ENCODE measurements around the gene FOXK2.
"Not testable (repeated sequence)": the region's sequence is repeated elsewhere in the genome, so short reads cannot be mapped to it uniquely, and the experiment has no call there.

FOXK2 gene

DNA sequence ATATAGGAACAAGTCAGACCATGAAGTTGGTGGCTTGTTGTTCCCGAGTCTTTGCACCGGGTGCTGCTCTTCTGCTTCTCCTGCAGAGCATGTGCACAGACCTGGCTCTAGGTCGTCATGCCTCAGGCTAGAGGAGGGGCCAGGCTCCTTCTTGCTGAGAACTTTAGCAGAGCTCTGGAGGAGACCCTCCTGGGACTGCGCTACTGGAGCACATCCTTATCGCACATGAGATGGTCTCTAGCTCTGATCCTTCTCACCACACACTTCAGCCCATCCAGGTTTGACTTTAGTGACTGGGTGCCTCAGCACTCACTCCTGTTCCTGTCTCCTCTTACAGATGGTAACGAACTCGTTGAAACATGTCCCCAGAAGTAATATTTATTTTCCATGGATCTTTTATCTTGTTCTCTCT lies 14.9 kb downstream of the FOXK2 start:
- DNase-seq: no peak

DNA sequence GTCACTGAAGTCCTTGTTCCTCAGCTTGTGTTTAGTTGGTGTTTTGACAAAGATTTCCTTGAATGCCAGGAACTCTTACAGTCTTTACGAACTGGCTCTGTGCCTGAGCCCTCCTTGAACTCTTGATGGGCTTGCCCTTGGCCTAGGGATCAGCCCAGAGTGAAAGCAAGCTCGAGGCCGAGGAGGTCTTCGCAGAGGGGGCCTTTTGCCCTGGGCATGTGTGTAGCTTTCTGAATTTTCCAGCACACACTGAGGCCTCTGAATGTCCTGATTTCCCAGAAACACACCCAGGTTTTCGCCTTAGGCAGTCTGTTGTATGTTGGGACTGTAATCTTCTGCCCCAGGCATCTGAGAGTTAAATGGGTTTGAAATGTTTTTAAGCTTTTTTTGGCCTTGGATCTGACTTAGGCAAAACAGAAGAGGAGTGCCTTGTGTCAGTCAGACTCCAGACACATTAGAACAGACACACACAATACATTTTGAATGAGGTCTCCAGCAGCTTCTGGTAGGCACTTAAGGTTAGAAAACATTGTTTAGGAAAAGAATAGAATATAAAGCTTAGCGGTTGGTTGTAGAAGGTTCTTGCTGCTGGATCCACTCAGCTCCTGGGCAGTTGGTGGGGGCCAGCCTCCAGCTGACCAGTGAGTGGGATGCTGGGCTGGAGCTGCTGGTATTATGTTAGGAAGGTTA lies 17.1 kb downstream of the FOXK2 start:
- DNase-seq: no peak

DNA sequence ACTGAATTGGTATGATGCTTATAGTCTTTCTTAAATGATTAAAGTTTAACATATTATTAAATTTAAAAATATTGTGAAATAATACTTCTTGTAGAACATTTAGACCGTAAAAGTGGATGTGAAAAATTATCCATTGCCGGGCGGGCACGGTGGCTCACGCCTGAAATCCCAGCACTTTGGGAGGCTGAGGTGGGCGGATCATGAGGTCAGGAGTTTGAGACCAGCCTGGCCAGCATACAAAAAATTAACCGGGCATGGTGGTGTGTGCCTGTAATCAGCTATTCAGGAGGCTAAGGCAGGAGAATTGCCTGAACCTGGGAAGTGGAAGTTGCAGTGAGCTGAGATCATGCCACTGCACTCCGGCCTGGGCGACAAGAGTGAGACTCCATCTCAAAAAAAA lies 17.7 kb downstream of the FOXK2 start:
- not testable (repeated sequence) for DNase-seq

DNA sequence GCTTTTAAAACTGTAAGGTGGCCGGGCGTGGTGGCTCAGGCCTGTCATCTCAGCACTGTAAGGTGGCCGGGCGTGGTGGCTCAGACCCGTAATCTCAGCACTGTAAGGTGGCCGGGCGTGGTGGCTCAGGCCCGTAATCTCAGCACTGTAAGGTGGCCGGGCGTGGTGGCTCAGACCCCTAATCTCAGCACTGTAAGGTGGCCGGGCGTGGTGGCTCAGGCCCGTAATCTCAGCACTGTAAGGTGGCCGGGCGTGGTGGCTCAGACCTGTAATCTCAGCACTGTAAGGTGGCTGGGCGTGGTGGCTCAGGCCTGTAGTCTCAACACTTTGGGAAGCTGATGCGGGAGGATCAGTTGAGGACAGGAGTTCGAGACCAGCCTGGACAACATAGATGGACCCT lies 19.5 kb downstream of the FOXK2 start:
- not testable (repeated sequence) for DNase-seq

DNA sequence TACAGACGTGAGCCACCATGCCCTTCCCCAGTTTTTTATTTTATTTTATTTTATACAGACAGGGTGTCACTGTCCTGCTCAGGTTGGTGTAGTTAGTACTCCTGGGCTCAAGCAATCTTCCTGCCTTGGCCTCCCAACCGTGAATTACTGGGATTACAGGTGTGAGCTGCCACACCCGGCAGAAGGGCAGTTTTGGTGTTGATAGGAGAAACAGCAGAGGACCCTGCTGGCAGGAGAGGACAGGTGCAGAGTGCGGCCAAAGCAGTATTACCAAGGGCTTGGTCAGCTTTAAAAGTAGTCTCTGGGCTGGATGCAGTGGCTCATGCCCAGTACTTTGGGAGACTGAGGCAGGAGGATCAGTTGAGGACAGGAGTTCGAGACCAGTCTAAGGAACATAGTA lies 22.9 kb downstream of the FOXK2 start:
- no peak for DNase-seq

DNA sequence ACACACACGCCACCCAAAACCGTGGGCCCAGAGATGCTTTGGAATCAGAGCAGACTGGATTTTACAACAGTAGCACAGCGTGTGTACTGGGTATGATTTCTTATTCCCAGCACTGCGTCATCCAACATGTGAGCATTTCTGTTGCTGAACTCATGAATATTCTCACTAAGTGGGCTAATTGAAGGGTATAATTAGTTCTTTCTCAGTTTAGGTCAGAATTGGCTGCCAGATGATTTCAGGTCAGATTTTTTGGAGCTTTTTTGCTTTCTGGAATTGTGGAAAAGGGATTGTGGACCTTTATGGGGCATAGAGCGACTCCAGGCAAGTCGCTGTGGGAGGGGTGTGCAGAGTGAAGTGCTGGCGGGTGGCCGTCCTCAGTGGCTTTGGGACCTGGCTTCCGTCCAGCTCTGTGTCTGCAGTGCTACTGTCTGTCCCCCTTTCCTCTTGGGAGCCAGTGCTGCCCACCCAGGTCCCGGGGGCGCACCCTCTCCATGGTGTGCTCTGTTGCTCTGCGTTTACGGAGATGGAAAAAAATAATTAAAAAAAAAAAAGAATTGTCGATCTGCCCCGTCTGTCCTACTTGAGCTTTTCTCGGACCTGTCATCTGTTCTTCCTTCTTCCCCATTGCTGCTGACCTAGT lies 25.0 kb downstream of the FOXK2 start:
- no peak for DNase-seq

DNA sequence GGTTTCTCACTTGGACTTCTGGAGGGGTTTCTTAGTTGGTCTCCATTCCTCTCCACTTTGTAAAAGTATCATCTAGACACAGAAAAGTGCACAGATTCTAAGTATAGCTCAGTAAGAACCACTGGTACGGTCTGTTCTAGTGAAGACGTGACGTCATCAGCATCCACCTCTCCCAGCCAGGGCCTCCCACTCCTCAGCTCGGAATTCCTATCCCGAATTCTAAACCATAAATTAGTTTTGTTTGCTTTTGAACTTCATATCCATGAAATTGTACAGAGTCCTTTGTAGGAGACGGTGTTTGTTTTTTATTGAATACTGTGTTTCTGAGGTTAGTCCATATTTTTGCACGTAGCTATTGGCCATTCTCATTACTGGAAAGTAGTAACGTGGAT lies 25.5 kb downstream of the FOXK2 start:
- no peak for DNase-seq

DNA sequence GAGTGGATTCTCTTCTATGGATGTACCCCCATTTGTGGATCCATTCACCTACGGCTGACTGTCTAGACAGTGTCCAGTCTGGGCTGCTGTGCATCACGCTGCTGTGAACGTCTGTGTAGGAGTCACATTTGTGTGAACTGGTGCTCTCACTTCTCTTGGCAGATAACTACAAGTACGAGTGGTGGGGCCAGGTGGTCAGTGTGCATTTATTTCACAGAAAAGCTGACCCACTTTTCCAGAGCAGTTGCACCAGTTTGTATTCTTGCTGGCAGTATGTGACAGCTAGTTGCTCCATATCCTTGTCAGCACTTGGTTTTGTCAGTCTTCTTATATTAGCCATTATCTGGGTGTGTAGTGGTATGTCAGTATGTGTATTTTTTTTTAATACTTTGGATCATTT lies 28.4 kb downstream of the FOXK2 start:
- DNase-seq: no peak

DNA sequence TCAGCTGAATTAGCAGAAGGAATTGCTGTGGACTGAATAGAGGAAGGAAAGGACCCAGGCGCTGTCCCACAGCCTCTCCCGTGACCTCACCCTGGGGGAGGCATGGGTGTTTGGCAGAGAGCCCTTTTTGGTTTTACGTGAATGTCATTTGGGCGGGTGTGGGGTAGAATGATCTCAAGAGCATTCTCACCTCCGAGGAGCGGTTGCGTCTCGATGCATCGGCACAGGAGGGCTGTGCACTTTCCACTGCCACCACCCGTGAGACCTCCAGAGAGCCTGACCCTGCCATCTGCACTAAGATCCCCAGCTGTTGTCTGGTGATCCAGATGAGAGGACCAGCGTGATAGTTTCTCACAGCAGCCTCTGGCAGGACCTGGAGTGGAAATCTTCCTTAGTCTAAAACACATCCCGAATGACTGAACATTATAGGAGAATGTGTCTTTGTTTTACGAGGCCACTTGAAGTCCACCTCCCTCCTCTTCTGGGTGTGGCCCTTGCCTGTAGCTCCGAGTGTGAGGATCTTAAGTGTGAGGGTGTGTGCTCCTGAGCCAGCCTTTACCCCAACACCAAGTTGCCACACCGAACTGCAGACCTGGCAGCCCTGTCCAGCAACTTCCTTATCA lies 29.3 kb downstream of the FOXK2 start:
- no peak for DNase-seq

DNA sequence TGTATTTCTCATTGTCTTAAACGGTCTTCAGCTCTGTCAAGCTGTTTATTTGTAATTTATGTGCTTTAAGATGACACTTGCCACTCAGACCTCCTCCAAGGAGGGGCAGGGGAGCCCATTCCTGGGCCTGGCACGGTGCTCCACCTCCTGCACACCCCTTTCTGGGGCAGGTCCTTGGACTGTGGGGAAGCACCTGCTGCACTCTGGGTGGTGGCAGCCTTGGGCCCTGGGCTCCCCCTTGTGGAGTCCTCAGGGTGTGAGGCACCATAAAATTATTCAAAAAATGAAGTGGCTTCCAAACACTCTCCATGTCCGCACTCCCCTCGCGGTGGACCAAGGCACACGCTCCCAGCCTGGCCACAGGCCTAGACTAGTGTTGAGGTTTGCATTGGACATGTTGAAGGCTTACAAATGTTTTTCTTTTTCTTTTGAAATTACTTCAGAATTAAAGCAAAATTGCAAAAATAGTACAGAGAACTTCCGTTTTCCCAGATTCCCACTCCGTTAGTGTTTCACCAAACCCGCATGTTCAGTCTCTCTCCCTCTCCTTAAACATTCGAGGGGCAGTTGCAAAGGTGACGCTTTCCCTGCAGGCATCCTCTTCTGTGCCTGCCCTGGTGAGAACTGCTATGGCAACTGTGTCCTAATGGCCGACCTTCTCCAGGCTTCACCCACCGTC lies 32.4 kb downstream of the FOXK2 start:
- peak; percentile 67 to 74 for DNase-seq

DNA sequence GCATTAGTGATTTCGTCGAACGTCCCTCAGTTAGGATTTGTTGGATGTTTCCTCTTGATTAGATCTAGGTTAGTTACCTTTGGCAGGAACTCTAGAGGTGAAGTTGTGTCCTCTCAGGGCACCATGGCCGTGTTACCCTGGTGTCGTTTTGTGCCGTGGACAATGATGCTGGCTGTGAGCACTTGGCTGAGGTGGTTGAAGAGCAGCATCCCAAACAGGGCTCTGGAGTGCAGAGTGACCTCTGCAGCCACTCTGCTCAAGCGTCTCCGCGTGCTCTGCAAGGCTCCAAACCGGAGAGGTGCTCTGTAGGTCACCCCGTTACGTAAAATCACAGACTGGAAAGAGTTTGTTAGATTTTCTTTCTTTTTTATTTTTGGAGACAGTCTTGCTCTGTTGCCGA lies 33.0 kb downstream of the FOXK2 start:
- DNase-seq: no peak

DNA sequence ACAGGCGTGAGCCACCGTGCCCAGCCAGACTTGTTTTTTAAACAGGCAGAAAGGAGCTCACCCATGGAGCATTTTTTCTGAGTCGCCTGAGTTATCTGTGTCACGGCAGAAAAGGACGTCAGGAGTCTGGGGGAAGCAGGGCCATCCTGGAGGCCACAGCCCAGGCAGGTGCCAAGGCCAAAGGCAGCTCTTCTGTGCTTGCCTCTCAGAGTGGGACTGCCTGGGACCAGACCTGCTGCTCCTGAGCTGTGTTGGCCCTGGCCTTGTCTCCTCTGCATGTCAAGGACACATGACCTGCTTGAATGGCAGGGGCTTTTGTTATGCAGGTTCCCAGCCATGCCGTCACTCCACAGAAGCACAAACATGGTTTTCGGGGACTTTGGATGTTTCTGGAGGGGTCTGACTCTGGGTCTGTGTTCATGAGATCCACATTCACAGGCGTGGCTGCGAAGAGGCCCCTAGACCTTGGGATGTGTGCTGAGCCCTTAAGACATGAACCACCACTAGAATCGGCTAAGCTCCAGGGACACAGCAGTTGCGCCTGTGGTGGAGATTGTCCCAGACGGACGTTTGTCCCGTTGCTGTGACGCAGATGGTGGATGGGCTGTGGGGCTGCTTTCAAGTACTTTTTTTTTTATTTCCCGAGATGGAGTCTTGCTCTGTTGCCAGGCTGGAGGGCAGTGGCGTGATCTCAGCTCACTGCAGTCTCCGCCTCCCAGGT lies 33.8 kb downstream of the FOXK2 start:
- DNase-seq: no peak

DNA sequence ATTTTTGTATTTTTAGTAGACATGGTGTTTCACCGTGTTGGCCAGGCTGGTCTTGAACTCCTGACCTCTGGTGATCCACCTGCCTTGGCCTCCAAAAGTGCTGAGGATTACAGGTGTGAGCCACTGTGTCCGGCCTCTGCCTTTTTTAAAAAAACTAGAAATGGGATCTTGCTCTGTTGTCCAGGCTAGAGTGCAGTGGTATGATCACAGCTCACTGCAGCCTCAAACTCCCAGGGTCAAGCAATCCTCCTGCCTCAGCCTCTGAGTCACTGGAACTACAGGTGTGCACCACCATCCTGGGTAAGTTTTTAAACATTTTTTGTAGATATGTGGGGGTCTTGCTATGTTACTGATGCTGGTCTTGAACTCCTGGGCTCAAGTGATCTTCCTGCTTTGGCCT lies 38.0 kb downstream of the FOXK2 start:
- not testable (repeated sequence) for DNase-seq

DNA sequence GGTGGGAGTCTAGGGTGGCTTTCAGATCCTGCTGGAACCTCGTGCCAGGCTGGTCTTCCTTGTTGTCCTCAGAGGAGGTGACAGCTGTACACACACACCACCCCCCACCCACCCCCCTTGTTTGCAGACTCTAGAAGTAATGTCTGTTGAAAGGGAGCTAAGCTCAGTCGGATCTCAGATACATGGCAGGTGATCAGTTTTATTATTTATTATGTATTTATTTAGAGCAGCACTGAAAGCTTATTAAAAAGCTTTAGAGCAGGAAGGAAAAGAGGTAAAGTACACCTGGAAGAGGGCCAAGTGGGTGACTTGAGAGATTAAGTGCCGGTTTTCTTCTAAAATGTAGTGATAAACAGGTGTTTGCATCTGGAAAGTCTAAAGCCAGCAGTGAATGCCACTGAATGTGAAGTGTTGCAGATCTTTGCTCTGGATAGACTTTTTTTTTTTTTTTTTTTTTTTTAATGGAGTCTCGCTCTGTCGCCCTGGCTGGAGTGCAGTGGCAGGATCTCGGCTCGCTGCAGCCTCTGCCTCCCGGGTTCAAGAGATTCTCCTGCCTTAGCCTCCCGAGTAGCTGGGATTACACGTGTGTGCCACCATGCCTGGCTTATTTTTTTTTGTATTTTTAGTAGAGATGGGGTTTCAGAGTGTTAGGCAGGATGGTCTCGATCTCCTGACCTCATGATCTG lies 40.2 kb downstream of the FOXK2 start:
- DNase-seq: peak; percentile 93 to 96

DNA sequence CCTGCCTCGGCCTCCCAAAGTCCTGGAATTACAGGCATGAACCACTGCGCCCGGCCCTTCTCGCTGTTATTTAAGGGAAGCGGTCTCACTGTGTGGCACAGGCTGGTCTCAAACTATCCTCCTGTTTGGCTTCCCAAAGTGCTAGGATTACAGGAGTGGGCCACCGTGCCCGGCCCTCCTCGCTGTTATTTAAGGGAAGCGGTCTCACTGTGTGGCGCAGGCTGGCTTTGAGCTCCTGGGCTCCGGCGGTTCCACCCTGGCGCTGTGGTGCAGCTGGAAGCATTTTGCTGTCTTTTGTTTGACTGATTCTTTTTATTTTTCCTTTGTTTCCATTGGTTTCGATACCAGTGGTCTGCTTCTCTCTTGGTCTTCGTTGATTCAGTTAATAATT lies 40.7 kb downstream of the FOXK2 start:
- DNase-seq: peak; percentile 10 to 54

DNA sequence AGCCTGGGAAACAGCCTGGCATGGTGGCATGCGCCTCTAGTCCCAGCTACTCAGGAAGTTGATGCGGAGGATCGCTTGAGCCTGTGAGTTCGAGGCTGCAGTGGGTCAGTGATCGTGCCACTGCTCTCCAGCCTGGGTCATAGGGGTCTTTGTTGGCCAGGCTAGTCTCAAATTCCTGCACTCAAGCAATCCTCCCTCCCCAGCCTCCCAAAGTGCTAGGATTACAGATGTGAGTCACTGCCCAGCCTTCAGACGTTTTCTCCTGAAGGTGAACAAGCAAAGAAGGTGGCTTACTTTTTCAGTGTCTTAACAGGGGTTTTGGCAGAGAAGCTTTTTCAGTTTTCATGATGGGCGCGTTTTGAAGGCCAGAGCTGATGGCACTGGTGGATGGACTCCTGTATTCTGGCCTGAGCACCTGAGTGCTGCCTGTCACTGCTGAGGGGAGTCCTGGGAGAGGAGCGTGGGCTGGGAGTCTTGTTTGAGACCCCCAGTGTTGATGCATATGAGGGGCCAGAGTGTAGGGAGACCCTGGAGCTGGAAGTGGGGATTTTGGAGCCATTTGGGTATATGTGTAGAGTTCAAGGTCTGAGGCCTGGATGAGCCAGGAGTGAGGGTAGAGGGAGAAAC lies 41.4 kb downstream of the FOXK2 start:
- no peak for DNase-seq

DNA sequence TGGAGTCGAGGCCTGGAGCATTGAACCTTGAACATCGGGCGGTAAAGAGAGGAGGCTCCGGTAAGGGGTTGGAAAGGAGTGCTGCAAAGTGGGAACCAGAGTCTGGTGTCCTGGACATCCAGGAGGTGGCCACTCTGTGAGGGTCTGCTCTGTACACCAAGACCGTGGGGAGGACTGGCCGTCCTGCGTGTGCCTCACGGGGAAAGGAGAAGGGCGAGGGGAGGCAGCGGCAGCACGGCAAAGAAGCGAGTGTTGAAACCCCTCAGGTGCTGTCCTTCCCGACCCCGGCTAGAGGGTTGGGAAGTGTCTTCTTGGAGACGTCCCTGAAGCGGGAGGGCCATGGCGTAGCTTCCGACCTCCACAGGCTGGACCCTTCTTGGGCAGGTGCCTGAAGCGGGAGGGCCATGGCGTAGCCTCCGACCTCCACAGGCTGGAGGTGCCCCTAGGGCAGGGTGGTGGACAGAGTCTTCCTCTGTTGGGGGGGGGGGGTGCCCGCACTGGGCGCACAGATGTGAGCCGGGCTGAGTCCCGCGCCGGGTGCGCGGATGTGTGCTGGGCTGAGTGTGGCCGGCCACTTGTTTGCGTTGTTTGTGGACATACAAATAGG lies 42.0 kb downstream of the FOXK2 start:
- no peak for DNase-seq

DNA sequence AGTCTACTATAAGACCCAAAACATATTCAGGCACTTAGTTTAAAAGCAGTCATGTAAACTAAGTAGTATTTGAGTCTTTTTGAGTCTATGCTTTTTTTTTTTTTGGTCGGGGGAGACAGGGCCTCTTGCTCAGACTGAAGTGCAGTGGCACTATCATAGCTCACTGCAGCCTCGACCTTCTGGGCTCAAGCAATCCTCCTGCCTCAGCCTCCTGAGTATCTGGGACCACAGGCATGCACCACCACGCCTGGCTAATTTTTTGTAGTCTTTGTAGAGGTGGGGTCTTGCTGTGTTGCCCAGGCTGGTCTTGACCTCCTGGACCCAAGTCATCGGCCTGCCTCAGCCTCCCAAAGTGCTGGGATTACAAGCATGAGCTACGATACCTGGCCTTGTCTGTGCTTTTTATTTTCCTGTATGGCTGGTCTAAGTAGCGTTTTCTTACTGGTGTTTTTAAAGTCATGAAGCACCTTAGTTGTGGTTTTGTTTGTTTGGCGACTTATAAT lies 43.2 kb downstream of the FOXK2 start:
- not testable (repeated sequence) for DNase-seq

DNA sequence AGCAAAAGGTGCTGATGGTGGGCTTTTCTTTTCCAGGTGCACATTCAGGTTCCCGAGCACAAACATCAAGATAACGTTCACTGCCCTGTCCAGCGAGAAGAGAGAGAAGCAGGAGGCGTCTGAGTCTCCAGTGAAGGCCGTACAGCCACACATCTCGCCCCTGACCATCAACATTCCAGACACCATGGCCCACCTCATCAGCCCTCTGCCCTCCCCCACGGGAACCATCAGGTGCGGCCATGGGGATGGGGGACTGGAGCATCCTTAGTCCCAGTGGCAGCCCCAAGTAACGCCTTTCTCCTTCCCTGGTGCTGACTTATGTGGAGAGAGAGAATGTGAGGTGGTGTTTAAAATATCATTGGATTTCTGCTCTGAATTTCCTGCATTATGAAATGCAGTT lies 43.8 kb downstream of the FOXK2 start:
- DNase-seq: no peak

DNA sequence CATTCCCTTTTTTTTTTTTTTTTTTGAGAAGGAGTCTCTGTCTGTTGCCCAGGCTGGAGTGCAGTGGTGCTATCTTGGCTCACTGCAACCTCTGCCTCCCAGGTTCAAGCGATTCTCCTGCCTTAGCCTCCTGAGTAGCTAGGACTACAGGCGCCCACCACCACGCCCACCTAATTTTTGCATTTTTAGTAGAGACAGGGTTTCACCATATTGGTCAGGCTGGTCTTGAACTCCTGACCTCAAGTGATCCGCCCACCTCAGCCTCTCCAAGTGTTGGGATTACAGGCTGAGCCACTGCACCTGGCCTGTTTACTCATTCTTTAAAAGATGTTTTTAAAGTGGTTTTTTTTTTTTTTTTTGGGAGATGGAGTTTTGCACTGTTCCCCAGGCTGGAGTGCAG lies 44.2 kb downstream of the FOXK2 start:
- DNase-seq: not testable (repeated sequence)

DNA sequence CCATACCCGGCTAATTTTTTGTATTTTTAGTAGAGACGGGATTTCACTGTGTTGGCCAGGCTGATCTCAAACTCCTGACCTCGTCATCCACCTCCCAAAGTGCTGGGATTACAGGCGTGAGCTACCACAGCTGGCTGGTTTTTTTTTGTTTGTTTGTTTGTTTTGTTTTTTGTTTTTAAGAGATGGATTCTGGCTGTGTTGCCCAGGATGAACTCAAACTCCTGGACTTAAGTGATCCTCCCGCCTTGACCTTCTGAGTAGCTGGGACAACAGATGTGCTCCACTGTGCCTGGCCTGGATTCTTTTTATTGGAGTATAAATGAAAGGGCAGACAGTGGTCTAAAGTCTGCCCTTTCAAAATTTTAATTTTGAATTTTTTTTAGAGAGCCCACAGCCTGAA lies 44.7 kb downstream of the FOXK2 start:
- no peak for DNase-seq

Data from NCI-H2081 (cell line).